NCI-H524 (cell line): ENCODE results near the gene RWDD1.

Source experiments
- DNase-seq, 2 experiments: peaks; one replicate each; lab custom pipeline; 2025; lab: John Stamatoyannopoulos, UW

Gene RWDD1, protein sequence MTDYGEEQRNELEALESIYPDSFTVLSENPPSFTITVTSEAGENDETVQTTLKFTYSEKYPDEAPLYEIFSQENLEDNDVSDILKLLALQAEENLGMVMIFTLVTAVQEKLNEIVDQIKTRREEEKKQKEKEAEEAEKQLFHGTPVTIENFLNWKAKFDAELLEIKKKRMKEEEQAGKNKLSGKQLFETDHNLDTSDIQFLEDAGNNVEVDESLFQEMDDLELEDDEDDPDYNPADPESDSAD

DNA sequence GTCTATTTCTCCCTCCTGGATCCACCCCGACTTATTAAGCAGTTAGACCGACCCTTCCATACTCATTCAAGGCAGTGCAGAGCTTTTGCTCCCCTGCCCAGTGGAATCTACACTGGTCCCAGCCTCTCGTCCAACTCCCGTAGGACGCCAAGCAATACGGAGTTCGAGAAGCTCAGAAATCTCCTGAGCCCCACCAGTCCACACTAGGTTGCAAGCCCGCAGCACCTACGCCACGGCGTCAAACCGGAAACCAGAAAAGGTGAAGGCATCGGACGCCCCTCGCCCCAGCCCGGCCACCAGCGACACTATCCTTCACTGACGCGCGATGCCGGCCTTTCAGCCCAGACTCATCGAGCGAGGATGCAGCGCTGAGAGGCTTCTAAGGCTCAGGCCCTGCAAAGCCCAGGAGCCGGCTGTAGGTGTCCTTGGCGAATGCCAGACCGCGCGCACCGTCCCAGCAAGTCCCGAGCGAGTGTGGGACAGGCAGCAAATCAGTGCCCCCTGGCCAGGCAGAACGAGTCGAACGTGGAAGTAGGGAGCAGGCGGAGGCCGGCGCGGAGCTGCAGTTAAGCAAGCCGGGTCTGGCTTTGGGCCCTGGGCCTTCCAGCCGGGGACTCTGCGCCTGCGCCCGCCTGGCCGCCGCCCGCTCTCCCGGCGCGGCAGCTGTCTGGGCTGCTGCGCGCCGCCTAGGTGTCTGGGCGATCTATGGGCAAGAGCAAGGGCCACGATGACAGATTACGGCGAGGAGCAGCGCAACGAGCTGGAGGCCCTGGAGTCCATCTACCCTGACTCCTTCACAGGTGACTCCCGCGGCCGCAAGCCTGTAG, at the start of gene RWDD1:
Gene RWDD1 (plus strand): TSS at position 649 of the 827 bp plus-strand sequence. CDS start 79 bp downstream, at position 728.
- peak; percentile 94 to 99 for DNase-seq

DNA sequence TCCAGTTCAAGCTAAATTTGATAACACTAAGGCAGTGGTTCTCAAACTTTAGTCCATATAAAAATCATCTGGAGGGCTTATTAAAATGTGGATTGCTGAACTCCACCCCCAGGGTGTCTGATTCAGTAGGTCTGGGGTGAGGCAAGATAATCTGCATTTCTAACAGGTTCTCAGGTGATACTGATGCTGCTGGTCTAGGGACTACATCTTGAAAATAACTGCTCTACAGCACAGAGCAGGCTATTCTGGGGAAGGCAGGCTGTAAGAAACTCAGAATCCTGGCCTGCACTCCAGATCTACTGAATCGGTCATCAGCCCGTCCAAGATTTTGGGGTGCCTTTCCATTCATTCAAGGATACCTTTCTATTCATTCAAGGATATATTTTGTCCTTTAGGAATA, 48.4 kb upstream of the RWDD1 start:
- DNase-seq = no peak

DNA sequence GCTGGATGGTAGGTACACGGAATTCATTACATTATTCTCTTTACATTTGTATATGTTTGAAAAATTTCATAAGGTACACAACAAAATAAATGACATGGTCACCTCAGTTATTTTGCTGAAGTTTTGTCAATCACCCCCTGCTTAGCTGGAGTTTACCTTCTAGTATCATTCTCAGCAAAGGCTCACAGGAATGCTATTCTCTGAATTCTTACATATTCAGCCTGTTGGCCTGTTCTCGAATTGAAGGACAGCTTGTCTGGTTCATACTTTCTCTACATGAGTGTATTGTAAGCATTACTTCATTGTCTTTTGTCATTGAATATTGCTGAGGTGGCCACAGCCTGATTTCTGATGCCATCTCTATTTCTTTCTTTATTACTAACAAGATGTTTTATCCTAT, 47.1 kb upstream of the RWDD1 start:
- no peak for DNase-seq

DNA sequence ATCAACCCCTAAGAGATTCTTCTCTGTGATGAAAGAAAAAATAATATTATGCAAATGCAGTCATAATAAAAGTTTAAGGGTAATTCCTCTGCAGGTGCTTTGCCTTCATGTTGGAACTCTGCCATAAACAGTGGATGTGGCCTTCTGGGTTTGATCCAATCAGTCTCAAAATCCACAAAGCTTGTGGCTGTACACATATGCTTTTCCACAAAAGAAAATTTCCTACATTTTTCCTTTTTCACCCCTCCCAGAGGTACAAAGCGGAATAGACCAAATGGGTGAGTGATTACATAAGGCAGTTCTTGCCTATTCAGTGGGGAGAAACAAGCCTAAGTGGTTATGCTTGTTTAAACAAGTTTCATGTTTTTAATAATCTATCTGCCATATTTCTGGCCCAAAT, 43.2 kb upstream of the RWDD1 start:
- DNase-seq = no peak

DNA sequence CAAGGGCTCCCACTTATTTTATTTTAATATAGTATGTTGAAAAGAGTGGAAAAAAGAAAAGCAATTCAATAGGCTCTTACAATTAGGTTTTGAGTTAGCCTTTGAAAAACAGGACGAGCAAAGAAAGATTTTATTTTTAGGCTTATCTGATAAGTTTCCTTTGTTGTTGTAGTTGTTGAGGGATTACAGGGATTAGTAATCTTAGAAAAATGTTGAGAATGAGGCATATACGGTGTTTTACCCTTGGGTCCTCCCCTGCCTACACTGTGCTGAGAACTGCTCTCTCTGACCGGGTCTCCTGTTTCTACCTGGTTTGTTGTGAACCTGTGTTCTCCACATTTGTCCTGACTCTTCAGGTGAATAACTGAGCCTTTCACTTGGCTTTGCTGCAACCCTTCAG, 42.5 kb upstream of the RWDD1 start:
- no peak for DNase-seq

DNA sequence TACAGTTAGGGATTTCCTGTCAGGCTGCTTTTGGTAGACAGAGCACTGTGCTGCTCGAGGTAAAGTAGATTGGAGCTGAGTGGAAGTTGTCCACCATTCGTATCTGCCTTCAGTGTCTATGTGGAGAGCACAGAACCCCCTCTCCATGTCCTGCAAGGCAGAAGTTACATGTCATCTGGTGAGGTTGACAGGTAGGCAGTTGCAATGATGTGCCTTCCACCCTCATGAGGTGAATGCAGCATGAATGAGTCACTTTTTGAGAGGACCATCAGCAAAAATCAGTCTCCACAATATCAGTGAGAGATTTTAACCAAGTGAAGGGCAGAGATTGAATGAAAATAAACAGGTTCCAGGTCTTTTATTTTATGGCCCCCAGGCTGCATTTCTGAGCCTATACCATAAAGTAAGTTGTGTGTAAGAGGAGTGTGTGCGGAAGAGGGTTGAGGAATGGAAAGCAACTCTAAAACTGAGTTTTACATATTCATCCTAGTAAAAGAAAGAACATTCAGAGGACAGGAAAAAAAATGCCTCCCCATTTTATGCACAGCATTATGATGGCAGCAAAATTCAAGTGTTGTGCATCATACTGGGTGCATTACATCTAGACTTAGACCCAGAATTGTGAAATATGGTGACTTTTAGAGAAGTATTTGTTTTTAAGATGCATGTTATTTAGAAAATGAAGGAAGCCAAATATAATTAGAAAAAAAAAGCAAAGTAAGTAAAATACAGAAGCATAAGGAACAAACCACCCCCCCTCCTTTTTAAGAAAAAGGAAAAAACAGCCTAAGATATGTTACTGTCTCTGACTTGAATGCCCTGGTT, 41.6 kb upstream of the RWDD1 start:
- no peak for DNase-seq

DNA sequence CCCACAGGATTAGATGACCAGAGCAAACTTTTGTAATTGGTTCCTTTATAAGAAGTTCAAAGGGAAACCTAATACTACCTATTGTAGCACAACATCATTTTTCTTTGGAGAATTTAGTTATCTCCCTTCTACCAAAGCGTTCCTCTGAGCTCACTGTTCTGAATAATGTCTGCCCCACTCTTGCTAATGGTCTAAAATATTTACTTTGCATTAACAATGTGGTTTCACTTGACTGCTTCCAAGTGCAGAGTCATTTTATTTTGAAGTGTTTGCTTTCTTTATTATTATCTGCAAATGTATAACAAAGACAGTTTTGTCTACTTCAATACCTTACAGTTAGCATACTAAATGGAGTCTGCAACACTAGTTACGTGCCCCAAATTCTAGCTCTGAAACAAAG, 40.9 kb upstream of the RWDD1 start:
- no peak for DNase-seq

DNA sequence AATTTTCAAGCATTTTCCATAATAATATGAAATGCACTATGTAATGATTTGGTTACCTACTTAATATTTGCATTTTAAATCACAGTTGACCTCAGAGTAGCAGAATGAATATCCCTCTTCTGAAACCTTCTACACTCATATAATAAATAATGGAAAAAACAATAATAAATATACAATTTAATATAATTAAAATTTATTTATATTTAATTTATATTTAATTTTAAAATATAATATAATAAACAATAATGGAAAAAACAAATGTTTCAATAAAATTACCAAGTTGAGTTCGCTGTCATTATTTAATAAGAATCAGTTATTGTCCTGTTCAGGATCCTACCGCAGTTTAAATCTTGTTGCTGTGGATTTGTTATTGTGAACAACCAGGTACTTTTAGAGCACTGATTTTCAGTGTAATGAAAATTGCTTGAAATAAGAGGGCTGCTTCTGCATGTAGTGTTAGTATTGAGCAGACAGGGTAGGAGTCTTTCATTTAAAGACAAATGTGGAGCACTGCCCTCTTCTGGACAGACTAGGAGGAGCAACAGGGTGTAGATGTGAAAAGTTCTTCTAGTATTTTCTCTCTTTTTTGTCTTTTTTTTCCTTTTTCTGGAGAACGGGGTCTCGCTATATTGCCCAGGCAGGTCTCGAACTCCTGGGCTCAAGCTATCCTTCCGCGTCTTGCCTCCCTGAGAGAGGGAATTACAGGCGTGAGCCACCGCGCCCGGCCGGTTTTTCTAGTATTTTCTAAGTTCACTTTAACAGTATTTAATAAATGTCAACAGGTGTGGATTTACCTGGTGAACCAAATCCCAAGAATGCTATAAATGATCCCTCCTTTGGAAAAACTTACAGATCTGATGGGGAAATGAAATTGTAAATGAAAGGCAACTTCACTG, 39.4 kb upstream of the RWDD1 start:
- DNase-seq = peak in 1 of 2 experiments; percentile 55

DNA sequence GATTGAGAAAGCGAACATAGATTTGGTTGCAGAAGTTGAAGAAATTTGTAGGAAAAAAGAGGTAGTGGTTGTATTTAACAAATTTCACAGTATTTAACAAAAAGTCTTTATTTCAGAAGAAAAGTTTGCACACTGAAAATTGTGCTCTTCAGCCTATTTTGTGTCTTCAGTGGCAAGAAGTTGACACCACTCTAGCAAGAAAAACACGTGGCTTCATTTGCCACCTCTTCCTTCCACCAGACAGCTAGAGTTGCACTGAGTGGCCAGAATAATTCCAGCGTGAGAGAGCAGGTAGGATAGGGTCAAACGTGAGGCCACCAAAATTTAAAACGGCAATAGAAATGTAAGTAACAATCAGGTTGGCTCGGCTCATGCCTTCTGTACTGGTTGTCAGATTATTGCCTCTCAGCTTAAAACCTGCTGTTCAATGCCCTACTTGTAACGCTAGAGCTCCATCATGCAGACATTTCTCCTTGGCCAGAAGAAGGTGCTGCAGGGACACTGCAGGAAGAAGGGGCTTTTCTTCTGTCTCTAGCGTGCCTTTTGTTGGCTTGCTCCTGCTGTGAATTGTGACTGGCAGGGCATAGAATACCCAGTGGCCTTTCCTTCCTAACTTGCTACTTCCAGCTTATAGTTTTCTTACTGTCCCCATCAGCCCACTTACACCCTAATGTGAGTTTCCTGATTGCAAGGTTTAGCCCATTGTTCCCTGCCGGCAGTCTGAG, 37.9 kb upstream of the RWDD1 start:
- peak in 1 of 2 experiments; percentile 34 for DNase-seq

DNA sequence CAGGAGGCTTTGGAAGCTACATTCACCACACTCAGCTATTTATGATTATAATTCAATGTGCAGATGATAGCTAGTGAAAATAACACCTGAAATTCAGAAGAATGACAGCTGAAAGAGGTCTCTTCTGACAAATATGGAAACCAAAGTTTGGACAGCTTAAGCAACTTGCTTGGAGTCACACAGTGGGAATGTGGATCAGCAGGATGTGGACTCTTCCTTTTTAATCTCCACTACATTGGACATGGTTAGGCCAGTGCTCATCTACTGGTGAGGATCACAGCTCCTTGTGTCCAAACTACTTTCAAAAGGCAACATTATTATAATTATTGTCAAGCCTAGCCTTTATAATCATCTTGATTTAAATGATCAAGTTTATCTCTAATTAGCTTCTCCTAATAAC, 36.2 kb upstream of the RWDD1 start:
- DNase-seq = no peak

DNA sequence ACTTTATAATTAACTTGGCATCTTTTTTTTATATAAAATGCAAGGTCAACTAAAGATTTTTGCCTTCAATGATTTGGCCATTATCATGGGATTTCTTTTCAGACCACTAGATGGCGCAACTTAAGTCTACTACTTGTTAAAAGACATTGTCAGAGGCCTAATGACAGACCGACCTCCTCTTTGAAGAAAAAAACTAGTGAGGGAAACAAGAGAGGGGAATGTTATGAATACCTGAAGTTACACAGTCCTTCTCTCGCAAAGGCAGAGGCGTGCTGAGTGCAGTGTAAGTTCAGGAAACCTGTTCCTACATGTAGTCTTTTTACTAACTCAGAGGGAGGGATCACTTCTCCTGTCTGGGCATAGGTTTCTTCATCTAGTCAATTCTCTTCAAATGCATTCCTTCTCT, 35.1 kb upstream of the RWDD1 start:
- peak in 1 of 2 experiments; percentile 54 for DNase-seq

DNA sequence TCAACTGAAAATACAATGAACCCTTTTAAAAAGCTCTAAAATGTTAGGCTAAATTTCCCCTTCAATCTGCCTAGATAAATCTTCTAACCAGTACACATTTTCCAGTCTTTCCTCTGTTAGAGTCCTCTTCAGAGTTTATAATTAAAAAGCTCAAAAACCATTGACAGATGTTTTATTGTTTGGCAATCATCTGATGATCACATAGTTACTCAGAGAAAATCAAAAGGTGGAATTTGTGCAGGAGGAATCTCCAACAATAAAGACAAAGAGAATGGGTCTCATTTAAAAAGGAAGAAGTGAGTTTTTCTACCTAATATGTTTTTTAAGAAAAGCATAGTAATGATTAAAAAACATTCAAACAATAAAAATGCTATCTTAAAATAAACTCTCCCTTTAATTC, 28.9 kb upstream of the RWDD1 start:
- no peak for DNase-seq

DNA sequence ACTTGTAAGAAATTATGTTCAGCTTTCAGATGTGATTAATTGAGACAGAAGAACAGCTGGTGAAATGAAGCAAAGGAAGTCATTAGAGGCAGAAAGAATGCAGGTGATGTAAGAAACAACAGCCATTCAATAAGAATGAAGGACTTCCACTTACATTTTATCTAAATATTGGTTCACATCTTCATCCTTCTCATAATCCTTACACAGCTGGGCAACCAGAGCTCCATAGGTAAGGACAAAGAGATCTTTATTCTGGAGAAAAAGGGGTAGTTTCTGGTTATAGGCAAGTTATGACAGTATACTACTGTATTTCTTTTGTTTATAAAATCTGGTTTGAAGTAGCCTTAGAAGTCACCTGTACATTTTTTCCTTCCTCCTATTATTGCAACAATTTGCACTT, 28.2 kb upstream of the RWDD1 start:
- peak in 1 of 2 experiments; percentile 24 for DNase-seq

DNA sequence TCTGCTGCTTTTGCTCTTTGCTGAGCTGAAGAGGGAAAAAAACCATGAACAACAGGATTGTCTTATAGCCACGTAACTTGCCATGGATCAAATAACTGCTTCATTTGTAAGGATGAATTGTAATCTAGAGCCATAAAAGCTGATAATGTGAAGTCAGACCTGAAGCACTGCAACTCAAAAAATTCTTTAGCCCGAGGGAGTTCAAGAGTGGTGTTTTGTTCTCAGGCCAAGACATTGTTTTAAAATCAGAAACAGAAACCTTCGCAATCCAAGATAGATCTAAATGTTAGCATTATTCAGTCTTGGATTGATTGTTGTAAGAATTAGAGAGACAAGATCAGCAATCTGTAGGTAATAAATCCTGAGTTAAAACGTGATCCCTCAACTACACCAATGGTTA, 25.7 kb upstream of the RWDD1 start, which contains the start of gene TRAPPC3L:
Gene TRAPPC3L (minus strand): TSS at position 34 of the 400 bp plus-strand sequence. CDS start 170 bp downstream, outside the sequence.
- no peak for DNase-seq

DNA sequence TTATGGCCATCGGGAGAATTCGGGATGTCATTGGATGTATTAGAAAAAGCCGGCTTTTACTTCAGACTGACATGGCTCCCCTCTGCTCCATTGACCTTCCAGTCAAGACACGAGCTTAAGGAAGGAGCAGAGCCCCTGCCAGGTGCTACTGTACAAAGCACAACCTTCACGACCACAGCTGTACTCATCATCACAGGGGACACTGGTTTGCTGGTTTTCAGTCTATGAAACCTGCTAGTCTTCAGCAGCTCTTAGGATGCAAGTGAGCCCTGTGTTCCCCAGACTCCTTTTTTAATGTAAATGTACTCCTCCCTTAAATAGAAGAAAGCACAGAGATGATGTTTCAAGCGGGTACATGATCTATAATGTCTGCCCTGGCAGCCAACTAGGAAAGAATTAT, 23.9 kb upstream of the RWDD1 start:
- DNase-seq = no peak

DNA sequence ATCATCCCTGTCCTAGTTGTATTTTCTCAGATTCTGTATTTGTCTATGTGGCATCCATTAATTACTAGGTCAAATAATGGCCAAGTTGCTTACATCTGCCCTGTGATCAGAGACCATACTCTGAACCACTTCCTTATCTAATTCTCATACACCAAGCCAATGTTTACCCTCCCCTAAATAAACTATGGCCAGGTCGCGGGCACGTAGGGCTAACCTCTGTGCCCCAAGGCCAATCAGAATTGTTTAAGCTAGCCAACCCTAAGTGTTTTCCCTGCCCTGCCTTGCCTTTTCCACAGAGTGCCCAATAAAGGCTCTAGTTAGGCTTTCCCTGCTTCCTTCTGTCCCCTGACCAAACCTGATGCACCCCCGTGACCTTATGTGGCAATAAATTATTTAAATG, 20.5 kb upstream of the RWDD1 start:
- no peak for DNase-seq

DNA sequence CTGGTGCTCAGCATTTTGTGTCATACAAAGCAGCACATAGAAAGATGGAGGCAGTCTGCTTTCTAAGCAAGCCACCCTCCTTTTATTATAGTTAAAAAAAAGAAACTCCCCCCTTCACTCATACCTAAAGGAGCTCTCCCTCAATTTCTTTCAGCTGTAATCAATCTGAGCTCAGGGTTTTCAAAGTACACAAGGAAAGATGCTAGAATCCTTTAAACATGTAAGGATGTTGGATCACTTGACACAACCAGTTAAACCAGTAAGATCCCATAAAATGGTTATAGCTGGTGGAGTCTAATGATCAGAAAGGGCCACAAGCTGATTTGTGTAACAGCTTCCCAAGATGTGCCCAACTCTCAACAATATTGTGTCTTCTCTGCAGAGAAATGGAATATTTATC, 17.9 kb upstream of the RWDD1 start, which contains the start of gene CALHM4:
Gene CALHM4 (plus strand): TSS at position 301 of the 400 bp plus-strand sequence. CDS start 43 bp downstream, at position 344.
- DNase-seq = no peak

DNA sequence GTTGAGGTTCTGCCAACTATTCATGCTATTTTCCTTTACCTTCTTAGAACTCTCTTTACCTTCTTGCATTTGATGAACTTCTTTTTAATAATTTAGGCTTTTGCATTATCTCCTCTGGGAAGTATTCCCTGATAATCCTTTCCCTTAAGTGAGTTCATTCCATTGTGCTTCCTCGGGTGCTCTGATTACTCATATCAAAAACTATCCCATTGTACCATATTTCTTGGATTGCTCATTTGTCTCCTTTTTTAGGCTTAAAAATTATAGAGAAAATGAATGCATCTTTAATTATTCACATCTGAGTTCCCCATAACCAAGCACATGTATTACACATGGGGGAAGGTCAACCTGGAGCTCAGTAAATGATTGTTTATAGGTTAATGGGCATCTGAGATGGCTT, 15.2 kb upstream of the RWDD1 start:
- DNase-seq = no peak

DNA sequence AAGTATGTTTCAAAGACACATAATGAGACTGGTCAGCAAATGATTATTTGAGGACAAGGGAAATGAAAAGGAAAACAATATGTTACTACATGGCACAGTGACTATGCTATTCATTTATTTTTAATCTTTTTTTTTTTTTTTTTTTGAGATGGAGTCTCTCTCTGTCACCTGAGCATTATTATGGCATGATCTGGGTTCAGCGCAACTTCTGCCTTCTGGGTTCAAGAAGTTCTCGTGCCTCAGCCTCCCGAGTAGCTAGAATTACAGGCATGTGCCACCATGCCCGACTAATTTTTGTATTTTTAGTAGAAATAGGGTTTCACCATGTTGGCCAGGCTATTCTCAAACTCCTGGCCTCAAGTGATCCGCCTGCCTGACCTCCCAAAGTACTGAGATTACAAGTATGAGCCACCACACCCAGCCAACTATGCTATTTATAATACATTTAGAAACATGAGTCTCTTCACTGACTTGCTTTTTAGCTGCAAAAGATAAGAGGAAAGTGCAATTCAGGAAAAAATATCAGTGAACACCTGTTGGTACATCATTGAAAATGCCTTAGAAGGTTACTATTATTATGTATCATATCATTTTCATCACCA, 14.4 kb upstream of the RWDD1 start:
- no peak for DNase-seq

DNA sequence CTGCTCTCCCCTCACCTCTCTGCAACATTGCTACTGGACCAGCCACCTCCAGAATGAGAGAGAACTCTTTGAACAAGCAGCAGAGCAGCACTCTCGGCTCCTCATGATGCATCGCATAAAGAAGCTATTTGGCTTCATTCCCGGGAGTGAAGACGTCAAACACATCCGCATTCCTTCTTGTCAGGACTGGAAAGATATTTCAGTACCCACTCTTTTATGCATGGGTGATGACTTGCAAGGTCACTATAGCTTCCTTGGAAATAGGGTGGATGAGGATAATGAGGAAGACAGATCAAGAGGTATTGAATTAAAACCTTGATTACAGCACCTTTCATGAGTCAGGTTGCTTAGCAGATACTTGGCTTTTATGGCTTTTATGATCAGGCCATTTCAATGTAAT, 13.4 kb upstream of the RWDD1 start:
- no peak for DNase-seq
